CD4-positive, alpha-beta T cell (primary cell): ENCODE measurements around the gene HPX. TPM values are rescaled to one million over a fixed set of nuclear protein-coding genes. Genes with fewer than 3 reads are reported as not detected.

Experiments used
- ATAC-seq: fragments of 200-7000 bp; cut with Tn5 transposase; one replicate; pipeline ENCODE4 v1.10.0; 2022; ENCODE audit warnings: mild to moderate bottlenecking; ENCODE audit not compliant: poor library complexity
- CTCF ChIA-PET: fragments of 350-600 bp; sonication (Branson Sonifier 250); formaldehyde crosslinking; loops from one replicate; lab custom pipeline; 2021; ENCODE audit warnings: antibody characterized with exemption, inconsistent platforms; lab: Charles Lee
- POLR2A ChIA-PET: fragments of 350-600 bp; sonication (Branson Sonifier 250); formaldehyde crosslinking; loops from one replicate; lab custom pipeline; 2021; ENCODE audit warnings: antibody characterized with exemption, inconsistent platforms; lab: Charles Lee
- DNase-seq, 14 experiments: peaks; one replicate each; pipeline ENCODE4 v3.0.0-alpha.2; 2013 to 2020; ENCODE audit warnings: mixed read lengths in 2 of 14
- H3K27ac ChIP-seq, 2 donors: one replicate each; pipeline versions ENCODE4 v1.5.1 to v1.7.0; 2013; ENCODE audit warnings: low read length in 2 of 2, low read depth in 1 of 2, mild to moderate bottlenecking in 1 of 2
- H3K27me3 ChIP-seq, 2 experiments: 1 replicate in 1 of 2; 2 replicates in 1 of 2; pipeline versions ENCODE4 v1.6.1 to v1.7.0; 2013; ENCODE audit warnings: low read length in 2 of 2, control low read depth in 1 of 2, mild to moderate bottlenecking in 1 of 2, moderate library complexity in 1 of 2; ENCODE audit not compliant: insufficient read depth in 2 of 2, control insufficient read depth in 1 of 2
- H3K36me3 ChIP-seq: one replicate; pipeline ENCODE4 v1.6.1; 2013; ENCODE audit warnings: low read length, control low read depth; ENCODE audit not compliant: insufficient read depth
- H3K4me1 ChIP-seq: one replicate; pipeline ENCODE4 v1.6.1; 2013; ENCODE audit warnings: low read length, control low read depth; ENCODE audit not compliant: insufficient read depth
- H3K4me3 ChIP-seq: one replicate; pipeline ENCODE4 v1.5.1; 2013; ENCODE audit warnings: mild to moderate bottlenecking, low read length, moderate library complexity
- H3K9me3 ChIP-seq, 2 experiments: 1 replicate in 1 of 2; 2 replicates in 1 of 2; pipeline versions ENCODE4 v1.6.1 to v1.7.0; 2013; ENCODE audit warnings: low read length in 2 of 2, mild to moderate bottlenecking in 2 of 2, control low read depth in 1 of 2, moderate library complexity in 1 of 2; ENCODE audit not compliant: control insufficient read depth in 1 of 2, insufficient read depth in 1 of 2
- H3K27ac Mint-ChIP-seq: one replicate; pipeline ENCODE4 v1.8.0; 2020; ENCODE audit warnings: mixed read lengths
- H3K27me3 Mint-ChIP-seq: one replicate; pipeline ENCODE4 v1.8.0; 2021; ENCODE audit warnings: mixed read lengths
- H3K36me3 Mint-ChIP-seq: one replicate; pipeline ENCODE4 v1.8.0; 2021; ENCODE audit warnings: low read depth, mixed read lengths
- H3K4me1 Mint-ChIP-seq: one replicate; pipeline ENCODE4 v1.8.0; 2021; ENCODE audit warnings: low read depth, mixed read lengths
- H3K4me3 Mint-ChIP-seq: one replicate; pipeline ENCODE4 v1.8.0; 2020; ENCODE audit warnings: mild to moderate bottlenecking, mixed read lengths
- H3K9me3 Mint-ChIP-seq: one replicate; pipeline ENCODE4 v1.8.0; 2020; ENCODE audit warnings: mixed read lengths
- intact Hi-C, 2 experiments: fragments of 100-400 bp; cut with DNase I in 1 of 2; cut with micrococcal nuclease in 1 of 2; formaldehyde crosslinking; loops; one replicate each; pipeline versions ENCODE4 v1.15.1 to v1.9.0; 2023 to 2025; cut with DNase I, micrococcal nuclease
- total RNA-seq, 174 experiments: library from RNA in 2 of 174; stranded (reverse) in 2 of 174; gene quantifications; one replicate each; pipeline ENCODE4 v1.2.3 and lab custom pipeline; 2021 to 2026
- TF ChIP-seq, protein P1 (sequence below): fragments of 200-600 bp; IDR thresholded peaks from one replicate; pipeline ENCODE4 v1.8.0; 2022; ENCODE audit warnings: antibody characterized with exemption, mild to moderate bottlenecking

The HPX gene
- total RNA-seq, 2 experiments from 2014 or later: 0.52 to 0.87 TPM

- TF ChIP-seq, protein P1, sequence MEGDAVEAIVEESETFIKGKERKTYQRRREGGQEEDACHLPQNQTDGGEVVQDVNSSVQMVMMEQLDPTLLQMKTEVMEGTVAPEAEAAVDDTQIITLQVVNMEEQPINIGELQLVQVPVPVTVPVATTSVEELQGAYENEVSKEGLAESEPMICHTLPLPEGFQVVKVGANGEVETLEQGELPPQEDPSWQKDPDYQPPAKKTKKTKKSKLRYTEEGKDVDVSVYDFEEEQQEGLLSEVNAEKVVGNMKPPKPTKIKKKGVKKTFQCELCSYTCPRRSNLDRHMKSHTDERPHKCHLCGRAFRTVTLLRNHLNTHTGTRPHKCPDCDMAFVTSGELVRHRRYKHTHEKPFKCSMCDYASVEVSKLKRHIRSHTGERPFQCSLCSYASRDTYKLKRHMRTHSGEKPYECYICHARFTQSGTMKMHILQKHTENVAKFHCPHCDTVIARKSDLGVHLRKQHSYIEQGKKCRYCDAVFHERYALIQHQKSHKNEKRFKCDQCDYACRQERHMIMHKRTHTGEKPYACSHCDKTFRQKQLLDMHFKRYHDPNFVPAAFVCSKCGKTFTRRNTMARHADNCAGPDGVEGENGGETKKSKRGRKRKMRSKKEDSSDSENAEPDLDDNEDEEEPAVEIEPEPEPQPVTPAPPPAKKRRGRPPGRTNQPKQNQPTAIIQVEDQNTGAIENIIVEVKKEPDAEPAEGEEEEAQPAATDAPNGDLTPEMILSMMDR: no peak
- no peak overlapping the region for H3K4me3 Mint-ChIP-seq
- ChIA-PET CTCF (interaction anchor here (0.8 to 1.5 kb wide), 2 partner anchors 58 to 86 kb away, joined by 3 to 5 read pairs; no protein-coding TSS in a partner anchor), POLR2A (interaction anchor here (1.1 to 1.2 kb wide), 2 partner anchors 18 to 58 kb away, joined by 3 to 4 read pairs; no protein-coding TSS in a partner anchor)
- Histone ChIP-seq H3K9me3 (no peaks in the 10 kb centered on the region), H3K27ac (no peak overlapping the region), H3K36me3 (no peaks in the 10 kb centered on the region), H3K27me3 (no peaks in the 10 kb centered on the region), H3K4me3 (no peak overlapping the region), H3K4me1 (peaks cover 11% of the 10 kb centered on the region)
- peaks cover 5% of the 10 kb centered on the region for H3K36me3 Mint-ChIP-seq
- peaks cover 33% of the 10 kb centered on the region for H3K4me1 Mint-ChIP-seq
- no peak overlapping the region for H3K27ac Mint-ChIP-seq
- no peak for ATAC-seq
- no peaks in the 10 kb centered on the region for H3K27me3 Mint-ChIP-seq
- intact Hi-C loops: loop anchor here in 1 of 2 experiments (5.0 to 10.0 kb wide), 3 partner anchors 148 to 300 kb away; partner anchors contain the start of genes CNGA4, ILK, MRPL17 and RRP8
- H3K9me3 Mint-ChIP-seq: no peaks in the 10 kb centered on the region
- DNase-seq: no peak
Observed at GRCh38 chr11:6385046-6385777, 55.6 kb downstream of the HPX start.

Other genes starting within 250 kb of the HPX start
- not detected for gene OR52W1, start 241.8 kb downstream of the HPX start, total RNA-seq
- gene C11orf42, start 235.4 kb downstream of the HPX start, total RNA-seq: not detected
- 10 to 100 TPM; 26.7 to 27.7 TPM for gene FHIP1B, start 206.4 kb downstream of the HPX start, total RNA-seq
- gene CNGA4, start 201.9 kb downstream of the HPX start, total RNA-seq: under 1 TPM in 1 of 2 experiments, not detected in 1; 0.16 TPM
- gene CCKBR, start 181.1 kb downstream of the HPX start, total RNA-seq: not detected
- under 1 TPM in 1 of 2 experiments, not detected in 1; 0.27 TPM for gene CAVIN3, start 120.5 kb downstream of the HPX start, total RNA-seq
- 10 to 100 TPM; 70.9 to 75.0 TPM for gene SMPD1, start 50.5 kb downstream of the HPX start, total RNA-seq
- gene APBB1, start 21.9 kb downstream of the HPX start, total RNA-seq: 100 to 1,000 TPM; 182 to 184 TPM
- gene TRIM3, start 33.0 kb upstream of the HPX start, total RNA-seq: 10 to 100 TPM; 16.4 to 16.6 TPM
- 10 to 100 TPM; 78.1 to 80.5 TPM for gene ARFIP2, start 40.3 kb upstream of the HPX start, total RNA-seq
- 10 to 100 TPM; 68.5 to 68.6 TPM for gene TIMM10B, start 40.5 kb upstream of the HPX start, total RNA-seq
- 10 to 100 TPM; 44.1 to 46.8 TPM for gene DNHD1, start 56.3 kb upstream of the HPX start, total RNA-seq
- gene RRP8, start 162.6 kb upstream of the HPX start, total RNA-seq: 10 to 100 TPM; 25.7 to 27.3 TPM
- gene ILK, start 162.8 kb upstream of the HPX start, total RNA-seq: 10 to 100 TPM; 19.2 to 21.0 TPM
- gene TAF10, start 171.2 kb upstream of the HPX start, total RNA-seq: 100 to 1,000 TPM; 154 to 164 TPM
- gene TPP1, start 178.4 kb upstream of the HPX start, total RNA-seq: 10 to 100 TPM; 29.7 to 34.4 TPM
- 1 to 10 TPM; 9.7 TPM for gene DCHS1, start 214.8 kb upstream of the HPX start, total RNA-seq
- 10 to 100 TPM; 12.3 to 14.2 TPM for gene MRPL17, start 242.4 kb upstream of the HPX start, total RNA-seq